Measurements from ENCODE around the gene TRIM43.
"Not testable (repeated sequence)": the region's sequence is repeated elsewhere in the genome, so short reads cannot be mapped to it uniquely, and the experiment has no call there.

The TRIM43 gene

GRCh38 chr2:95591701-95592100 is at the start of gene TRIM43:
Gene TRIM43 (plus strand): TSS chr2:95592001. CDS start chr2:95594024, 2,023 bp downstream.
- DNase-seq, result not testable (repeated sequence)

DNA sequence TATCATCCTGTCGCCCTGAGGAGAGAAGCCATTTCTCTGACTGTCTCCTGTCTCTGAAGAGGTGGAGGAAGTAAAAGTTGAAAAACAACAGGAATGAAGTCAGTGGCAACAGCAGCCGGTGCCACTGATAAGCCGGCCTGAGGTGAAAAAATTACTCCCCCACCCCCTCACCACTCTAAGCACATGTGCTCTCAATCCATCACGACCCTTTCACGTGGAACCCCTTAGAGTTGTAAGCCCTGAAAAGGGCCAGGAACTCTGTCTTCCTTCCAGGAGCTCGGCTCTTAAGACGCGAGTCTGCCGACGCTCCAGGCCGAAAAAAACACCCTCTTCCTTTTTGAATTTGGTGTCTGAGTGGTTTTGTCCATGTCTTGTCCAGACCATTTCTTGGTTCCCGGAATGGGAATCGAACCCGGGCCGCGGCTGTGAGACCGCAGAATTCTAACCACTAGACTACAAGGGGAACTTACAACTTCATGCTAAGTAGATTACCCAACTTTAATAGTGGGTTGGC is 40.7 kb upstream of the TRIM43 start:
- no peak for DNase-seq

GRCh38 chr2:95552911-95553310 is 38.9 kb upstream of the TRIM43 start:
- no peak for DNase-seq

DNA sequence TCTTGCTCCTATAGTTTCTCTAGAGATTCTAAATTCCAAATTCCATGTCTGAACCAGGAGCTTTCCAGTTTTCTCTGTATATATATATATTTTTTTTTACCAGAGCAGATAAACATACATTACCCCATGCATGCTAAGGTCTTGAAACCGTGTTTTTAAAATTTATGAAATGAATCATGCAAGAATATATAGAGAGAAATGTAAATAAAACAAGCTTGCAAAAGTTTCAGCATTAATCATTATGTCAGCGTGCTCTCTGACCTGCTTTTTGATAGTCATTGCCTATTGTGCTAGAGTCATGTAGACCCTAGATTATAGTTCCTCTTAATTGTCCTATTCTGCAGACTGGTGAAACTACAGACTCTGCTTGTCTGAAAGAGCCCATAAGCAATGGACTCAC is 22.6 kb upstream of the TRIM43 start:
- no peak for DNase-seq

- no peak for DNase-seq
These were observed 17.9 kb upstream of the TRIM43 start for GRCh38 chr2:95573866-95574265.

- no peak for DNase-seq
These were observed 17.3 kb upstream of the TRIM43 start for GRCh38 chr2:95574506-95574905.

DNA sequence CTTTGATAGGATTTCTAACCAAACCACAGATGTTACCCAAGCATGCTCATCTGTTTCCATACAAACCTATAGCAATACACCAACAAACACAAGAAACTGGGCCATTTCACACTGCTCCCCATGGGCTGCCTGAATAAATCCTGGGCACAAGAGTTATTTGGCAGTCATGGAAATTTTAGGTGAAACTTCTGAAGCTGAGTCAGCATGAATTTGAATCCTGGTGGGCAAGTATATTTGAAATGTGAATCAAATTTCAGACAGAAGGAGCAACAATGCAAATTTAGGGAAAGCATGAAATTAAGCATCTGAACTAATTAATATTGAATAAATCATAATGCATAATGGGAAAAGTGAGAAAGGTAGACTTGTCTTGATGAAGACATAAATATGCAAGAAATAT is 15.9 kb upstream of the TRIM43 start:
- DNase-seq, result no peak

DNA sequence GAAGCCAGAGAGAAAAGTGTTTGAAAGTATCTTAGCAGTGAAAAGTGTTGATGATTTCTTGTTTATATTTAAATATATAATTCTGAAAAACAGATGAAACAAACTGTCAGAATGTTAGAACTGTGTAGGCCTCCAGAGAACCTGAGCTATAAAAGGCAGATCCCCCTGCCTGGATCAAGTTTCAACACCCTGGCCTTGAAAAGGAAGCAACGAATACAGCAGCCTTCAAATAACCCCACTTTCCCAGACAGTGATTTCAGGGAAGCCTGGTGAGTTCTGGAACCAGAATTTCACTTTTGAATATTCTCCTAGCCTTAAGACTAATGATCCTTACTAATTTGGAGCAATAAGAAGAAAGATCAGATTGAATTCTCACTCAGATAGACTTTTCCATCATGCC is 13.3 kb upstream of the TRIM43 start:
- DNase-seq, result no peak

- DNase-seq, result not testable (repeated sequence)
These were observed 8.3 kb upstream of the TRIM43 start for GRCh38 chr2:95583545-95583944.

GRCh38 chr2:95584321-95584720 is 7.5 kb upstream of the TRIM43 start:
- not testable (repeated sequence) for DNase-seq

- not testable (repeated sequence) for DNase-seq
These were observed 1.8 kb upstream of the TRIM43 start for GRCh38 chr2:95589777-95590536.

GRCh38 chr2:95592973-95593372 is 1.2 kb downstream of the TRIM43 start:
- DNase-seq, result not testable (repeated sequence)

DNA sequence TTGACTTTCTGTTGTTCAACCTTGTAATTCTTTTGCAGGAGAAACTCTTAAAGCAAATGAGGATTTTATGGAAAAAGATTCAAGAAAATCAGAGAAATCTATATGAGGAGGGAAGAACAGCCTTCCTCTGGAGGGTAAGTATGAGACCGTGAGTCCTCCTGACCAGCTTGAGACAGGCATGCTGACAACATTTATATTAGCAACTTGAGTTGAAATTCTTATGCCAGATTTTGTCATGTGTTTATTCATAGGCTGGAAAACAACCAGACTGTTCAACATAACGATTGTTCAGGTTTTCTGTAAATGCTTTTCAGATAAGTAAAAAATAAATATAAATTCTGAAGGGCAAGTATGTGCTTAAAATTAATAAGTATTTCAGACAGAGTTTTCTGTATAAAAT is 3.2 kb downstream of the TRIM43 start:
- not testable (repeated sequence) for DNase-seq

GRCh38 chr2:95601301-95601700 is 9.5 kb downstream of the TRIM43 start:
- not testable (repeated sequence) for DNase-seq

- DNase-seq, result not testable (repeated sequence)
These were observed 10.3 kb downstream of the TRIM43 start for GRCh38 chr2:95602146-95602545.

- DNase-seq, result not testable (repeated sequence)
These were observed 16.6 kb downstream of the TRIM43 start for GRCh38 chr2:95608356-95608755.

GRCh38 chr2:95609764-95610163 is 18.0 kb downstream of the TRIM43 start:
- not testable (repeated sequence) for DNase-seq

- not testable (repeated sequence) for DNase-seq
These were observed 21.2 kb downstream of the TRIM43 start for GRCh38 chr2:95613048-95613447.

GRCh38 chr2:95622728-95623127 is 30.9 kb downstream of the TRIM43 start:
- DNase-seq, result not testable (repeated sequence)

DNA sequence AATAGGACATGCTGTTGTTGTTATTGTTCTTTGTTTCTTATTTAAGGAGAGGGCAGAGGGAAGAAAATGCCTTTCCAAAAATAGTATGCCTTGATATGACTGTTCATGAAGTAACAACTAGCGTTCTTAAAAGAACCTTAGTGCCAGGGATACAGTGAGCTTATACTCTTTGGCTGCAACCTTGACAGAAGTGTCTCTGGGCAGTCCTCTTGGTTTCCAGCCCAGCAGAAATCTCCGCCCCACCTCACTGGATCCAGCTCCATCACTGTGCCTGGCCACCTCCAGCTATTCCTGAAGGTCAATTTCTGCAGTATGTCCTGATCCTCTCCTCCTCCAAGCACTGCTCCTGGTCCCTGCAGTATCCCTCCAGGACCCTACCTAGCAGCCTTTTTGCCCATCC is 39.2 kb downstream of the TRIM43 start:
- not testable (repeated sequence) for DNase-seq

- not testable (repeated sequence) for DNase-seq
These were observed 41.9 kb downstream of the TRIM43 start for GRCh38 chr2:95633626-95634259.

DNA sequence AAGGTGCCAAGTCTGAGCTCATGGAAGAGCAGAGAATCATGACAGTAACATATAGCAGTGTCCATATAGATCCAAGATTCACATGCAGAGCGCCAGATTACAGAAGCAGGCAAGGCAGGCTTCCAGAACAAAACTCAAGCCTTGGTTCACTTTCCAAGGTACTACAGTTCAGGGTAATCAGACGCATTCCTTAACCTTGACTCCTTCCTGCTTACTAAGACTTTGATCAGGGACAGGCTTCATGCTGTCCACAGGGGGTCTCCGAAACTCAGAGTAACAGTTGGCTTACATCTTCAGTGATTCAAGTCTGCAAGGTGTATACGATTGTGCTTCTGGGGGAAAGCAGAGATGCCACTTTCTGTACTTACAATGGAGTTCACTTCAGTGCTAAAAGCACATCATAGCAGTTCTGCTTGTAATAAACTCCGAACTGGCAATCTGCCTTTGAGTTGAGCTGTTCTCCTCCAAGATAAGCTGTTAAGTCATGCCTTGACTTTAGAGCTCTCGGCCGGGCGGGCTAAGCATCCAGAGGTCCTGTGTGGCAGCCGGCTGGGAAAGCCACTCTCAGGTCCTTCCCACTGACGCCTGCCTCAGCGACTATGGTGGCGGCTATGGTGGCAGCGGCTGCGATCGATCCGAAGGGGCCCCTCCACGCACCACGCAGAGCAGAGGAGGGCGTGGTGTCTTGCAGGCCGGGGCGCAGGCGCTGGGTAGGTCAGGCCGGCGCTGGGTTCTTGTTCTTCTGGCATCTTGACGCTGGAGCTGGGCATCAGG is 48.9 kb downstream of the TRIM43 start:
- not testable (repeated sequence) for DNase-seq

DNA sequence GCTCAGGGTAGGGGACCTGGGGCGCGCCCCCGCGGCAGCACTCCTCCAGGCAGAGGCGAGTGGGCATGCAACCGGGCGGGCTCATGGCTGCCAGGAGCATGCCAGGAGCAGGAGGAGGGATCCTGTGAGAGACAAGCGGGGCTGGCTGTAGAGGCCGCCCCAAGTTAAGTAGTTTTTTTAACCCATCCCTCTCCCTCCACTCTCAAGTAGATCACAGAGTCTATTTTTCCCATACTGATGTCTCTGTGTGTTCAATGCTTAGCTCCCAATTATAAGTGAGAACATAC is 49.4 kb downstream of the TRIM43 start:
- DNase-seq, result not testable (repeated sequence)

GRCh38 chr2:95641787-95642186 is 50.0 kb downstream of the TRIM43 start:
- not testable (repeated sequence) for DNase-seq
